Glutamatergic neuron (in vitro differentiated cells): ENCODE measurements around the gene NHEJ1. TPM values are rescaled to one million over a fixed set of nuclear protein-coding genes. Genes with fewer than 3 reads are reported as not detected.

Experiments used
- DNase-seq: peaks from one replicate; pipeline ENCODE4 v3.0.0; 2022
- H3K27ac Mint-ChIP-seq: one replicate; pipeline ENCODE4 v1.8.0; 2020; ENCODE audit warnings: mild to moderate bottlenecking, mixed read lengths, inconsistent platforms; ENCODE audit not compliant: unreplicated experiment
- H3K27me3 Mint-ChIP-seq: one replicate; pipeline ENCODE4 v1.8.0; 2020; ENCODE audit warnings: mild to moderate bottlenecking, moderate library complexity, mixed read lengths, inconsistent platforms; ENCODE audit not compliant: unreplicated experiment
- H3K36me3 Mint-ChIP-seq: one replicate; pipeline ENCODE4 v1.8.0; 2020; ENCODE audit warnings: mild to moderate bottlenecking, mixed read lengths, inconsistent platforms; ENCODE audit not compliant: unreplicated experiment
- H3K4me1 Mint-ChIP-seq: one replicate; pipeline ENCODE4 v1.8.0; 2020; ENCODE audit warnings: mild to moderate bottlenecking, low read depth, mixed read lengths, inconsistent platforms; ENCODE audit not compliant: unreplicated experiment
- H3K4me3 Mint-ChIP-seq: one replicate; pipeline ENCODE4 v1.8.0; 2020; ENCODE audit warnings: mild to moderate bottlenecking, mixed read lengths, inconsistent platforms; ENCODE audit not compliant: unreplicated experiment
- H3K9me3 Mint-ChIP-seq: one replicate; pipeline ENCODE4 v1.8.0; 2020; ENCODE audit warnings: mild to moderate bottlenecking, moderate library complexity, mixed read lengths, inconsistent platforms; ENCODE audit not compliant: unreplicated experiment
- CTCF ChIP-seq: fragments of 200-600 bp; sonication (generic); IDR thresholded peaks from one replicate; pipeline ENCODE4 v1.5.0; 2021; ENCODE audit not compliant: partially characterized antibody, unreplicated experiment
- total RNA-seq: library from RNA; stranded (reverse); fragmentation: NEBNext Ultra II Directional; extraction: Animal tissue kit (Norgen Biotek cat#: 25700); gene quantifications from one replicate; pipeline ENCODE4 v1.2.1, GENCODE V29; 2021; ENCODE audit not compliant: unreplicated experiment

NHEJ1 gene
- total RNA-seq, 1 donor from 2014 or later = 24.8 TPM

DNA sequence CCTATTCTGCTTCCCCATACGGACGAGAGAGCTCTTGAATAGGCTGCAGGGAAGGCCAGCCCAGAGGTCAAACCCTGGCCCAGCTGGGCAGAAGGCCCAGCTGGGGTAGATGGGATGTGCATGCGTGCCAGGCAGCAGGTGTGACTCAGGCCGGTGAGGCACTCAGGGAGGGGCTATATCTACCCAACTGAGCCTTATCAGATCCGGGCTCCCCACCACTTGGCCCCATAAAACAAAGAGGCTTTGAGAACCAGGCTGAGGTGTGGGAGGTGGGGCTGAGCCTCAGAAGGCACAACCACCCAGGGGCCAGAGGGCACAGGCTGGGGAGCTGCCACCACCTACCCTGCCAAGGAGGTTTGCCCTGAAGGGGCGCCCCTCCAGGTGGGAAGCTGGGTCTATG is 111.3 kb downstream of the NHEJ1 start:
- peaks cover 11% of the 10 kb centered on the region for H3K27me3 Mint-ChIP-seq
- DNase-seq = no peak
- H3K27ac Mint-ChIP-seq = no peak overlapping the region
- H3K36me3 Mint-ChIP-seq = no peaks in the 10 kb centered on the region
- H3K9me3 Mint-ChIP-seq = peaks cover 3% of the 10 kb centered on the region
- H3K4me1 Mint-ChIP-seq = no peaks in the 10 kb centered on the region
- no peak for TF ChIP-seq CTCF
- H3K4me3 Mint-ChIP-seq = no peak overlapping the region

DNA sequence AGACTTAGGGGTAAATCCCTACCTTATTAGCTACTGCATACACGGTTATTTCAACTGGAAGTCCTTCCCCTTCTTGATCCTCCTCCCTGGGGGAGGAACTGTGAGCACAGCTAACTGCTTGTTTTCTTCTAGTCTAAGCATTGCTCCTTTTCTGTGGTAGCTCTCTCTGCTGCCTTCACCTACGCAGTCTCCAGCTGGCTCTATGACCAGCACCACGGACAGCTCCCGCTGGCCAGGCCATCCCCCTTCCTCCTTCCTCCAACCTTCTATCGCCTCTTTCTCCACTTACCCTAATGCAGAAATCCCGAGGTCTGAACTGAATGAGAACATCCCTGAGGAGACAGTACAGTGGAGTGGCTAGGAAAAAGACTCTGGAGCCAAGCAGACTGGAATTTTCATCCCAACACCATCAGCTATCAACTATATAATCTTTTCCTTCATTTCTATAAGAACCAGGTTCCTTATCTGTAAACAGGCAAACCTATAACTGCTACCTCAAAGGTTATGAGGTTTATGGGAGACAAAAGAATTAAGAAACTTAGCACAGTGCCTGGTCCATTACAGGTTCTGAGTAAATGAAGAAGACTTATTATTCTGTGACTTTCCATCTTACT is 114.6 kb downstream of the NHEJ1 start:
- H3K4me1 Mint-ChIP-seq = no peaks in the 10 kb centered on the region
- no peaks in the 10 kb centered on the region for H3K36me3 Mint-ChIP-seq
- peaks cover 16% of the 10 kb centered on the region for H3K27me3 Mint-ChIP-seq
- no peak overlapping the region for H3K4me3 Mint-ChIP-seq
- no peak overlapping the region for H3K27ac Mint-ChIP-seq
- H3K9me3 Mint-ChIP-seq = peaks cover 2% of the 10 kb centered on the region
- no peak for DNase-seq
- TF ChIP-seq CTCF = no peak

GRCh38 chr2:219042750-219043149 is 117.9 kb downstream of the NHEJ1 start:
- Mint-ChIP-seq H3K27ac (no peak overlapping the region), H3K9me3 (peaks cover 2% of the 10 kb centered on the region), H3K27me3 (peaks cover 13% of the 10 kb centered on the region), H3K36me3 (no peaks in the 10 kb centered on the region), H3K4me3 (no peak overlapping the region), H3K4me1 (no peaks in the 10 kb centered on the region)
- no peak for TF ChIP-seq CTCF
- DNase-seq = no peak

- H3K27ac Mint-ChIP-seq = no peak overlapping the region
- TF ChIP-seq CTCF = no peak
Measured at GRCh38 chr2:219042157-219042556, 118.5 kb downstream of the NHEJ1 start.

DNA sequence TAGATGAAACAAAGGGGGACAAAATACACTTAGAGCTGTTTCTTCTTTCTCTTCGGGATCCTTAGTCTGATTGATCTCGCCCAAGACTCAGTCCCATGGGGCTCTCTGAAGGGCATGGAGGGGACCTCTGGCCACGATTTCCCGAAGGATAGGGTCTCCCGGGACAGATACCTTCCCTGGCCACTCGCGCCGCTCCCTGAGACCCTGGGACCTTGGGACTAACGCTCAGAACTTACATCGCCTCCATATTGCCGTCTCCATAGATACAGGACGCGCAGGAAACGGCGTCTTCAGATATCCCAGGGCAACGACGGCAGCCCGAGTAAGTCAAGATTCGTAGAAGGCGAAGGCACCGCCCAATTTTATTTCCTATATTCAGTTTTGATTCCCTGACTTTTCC is 119.4 kb downstream of the NHEJ1 start, which contains the start of gene CFAP65:
Gene CFAP65, minus strand, starts transcription at position 265 of the 400 bp plus-strand sequence. CDS start 2,468 bp downstream, outside the sequence.
- TF ChIP-seq CTCF = no peak
- H3K4me1 Mint-ChIP-seq = no peaks in the 10 kb centered on the region
- H3K9me3 Mint-ChIP-seq = peaks cover 2% of the 10 kb centered on the region
- no peaks in the 10 kb centered on the region for H3K36me3 Mint-ChIP-seq
- no peak within 1 kb of the TSS for H3K27ac Mint-ChIP-seq
- peak within 1 kb of the TSS; percentile 91 for H3K4me3 Mint-ChIP-seq
- H3K27me3 Mint-ChIP-seq = peaks cover 15% of the 10 kb centered on the region
- DNase-seq = peak; percentile 80

More at GRCh38 chr2:219042157-219042556, 118.5 kb downstream of the NHEJ1 start:
- Mint-ChIP-seq H3K4me3 (no peak overlapping the region), H3K27me3 (peaks cover 15% of the 10 kb centered on the region), H3K4me1 (no peaks in the 10 kb centered on the region), H3K36me3 (no peaks in the 10 kb centered on the region), H3K9me3 (peaks cover 2% of the 10 kb centered on the region)
- DNase-seq = no peak
